Stimulated activated CD4-positive, alpha-beta T cell treated with anti-CD3 and anti-CD28 coated beads, Interleukin-1b, Interleukin-23, amount 100 ng/mL, for 24 hours (primary cell): ENCODE results near the gene FBRSL1.

Experiments
- DNase-seq, 4 experiments: peaks; one replicate each; pipeline ENCODE4 v3.0.0-alpha.2; 2020; ENCODE audit warnings: low read depth in 4 of 4, low spot score in 1 of 4

The FBRSL1 gene

DNA sequence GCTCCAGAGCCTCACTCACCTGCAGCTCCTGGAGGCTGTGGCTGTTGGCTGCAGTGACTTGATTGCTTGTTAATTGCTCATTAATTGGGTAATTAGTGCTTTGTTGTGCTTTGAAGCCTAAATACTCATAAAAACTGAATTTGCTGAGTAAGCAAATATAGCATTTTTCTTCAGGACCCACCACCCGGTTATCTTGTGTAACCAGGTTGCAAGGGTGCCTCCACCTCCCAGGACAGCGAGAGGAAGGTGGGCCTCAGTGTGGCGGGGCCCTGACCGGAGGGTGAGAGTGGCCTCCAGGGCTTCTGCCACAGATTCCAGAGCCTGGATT lies 48.7 kb downstream of the FBRSL1 start:
- no peak for DNase-seq

DNA sequence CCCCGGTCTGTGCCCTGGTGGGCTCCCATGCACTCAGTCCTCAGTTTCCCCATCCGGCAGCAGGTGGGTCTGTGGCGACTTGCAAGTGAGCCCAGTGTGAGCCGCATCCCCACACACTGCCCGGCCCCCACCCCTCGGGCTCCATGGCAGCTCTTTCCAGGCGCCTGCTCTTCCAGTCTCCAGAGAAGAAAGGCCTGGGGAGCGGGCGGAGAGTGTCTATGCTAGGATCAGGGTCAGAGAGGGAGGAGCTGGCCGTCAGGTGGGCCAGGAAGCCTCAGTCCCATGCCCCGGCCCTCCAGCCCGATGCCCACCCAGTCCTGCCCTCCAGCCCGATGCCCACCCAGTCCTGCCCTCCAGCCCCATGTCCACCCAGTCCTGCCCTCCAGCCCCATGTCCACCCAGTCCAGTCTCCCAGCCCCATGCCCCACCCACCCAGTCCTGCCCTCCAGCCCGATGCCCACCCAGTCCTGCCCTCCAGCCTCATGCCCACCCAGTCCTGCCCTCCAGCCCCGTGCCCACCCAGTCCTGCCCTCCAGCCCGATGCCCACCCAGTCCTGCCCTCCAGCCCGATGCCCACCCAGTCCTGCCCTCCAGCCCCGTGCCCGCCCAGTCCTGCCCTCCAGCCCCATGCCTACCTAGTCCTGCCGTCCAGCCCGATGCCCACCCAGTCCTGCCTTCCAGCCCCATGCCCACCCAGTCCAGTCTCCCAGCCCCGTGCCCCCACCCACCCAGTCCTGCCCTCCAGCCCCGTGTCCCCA lies 49.2 kb downstream of the FBRSL1 start:
- no peak for DNase-seq

DNA sequence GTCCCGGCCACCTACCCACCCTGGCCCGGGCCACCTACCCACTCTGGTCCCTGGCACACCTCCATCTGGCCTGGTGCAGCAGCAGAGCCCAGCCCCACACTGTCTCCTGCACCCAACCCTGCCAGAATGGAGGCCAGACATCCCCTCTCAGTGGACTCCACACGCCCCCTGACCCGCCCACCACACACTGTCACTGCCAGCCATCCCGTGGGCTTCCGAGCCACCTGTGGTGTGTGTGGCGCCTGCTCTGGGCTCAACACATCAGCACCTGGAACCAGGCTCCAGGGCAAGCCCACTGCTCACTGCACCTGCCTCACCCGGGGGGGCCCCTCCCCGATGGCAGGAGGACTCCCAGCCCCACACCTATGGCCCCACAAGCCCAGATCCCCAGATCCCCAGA lies 50.5 kb downstream of the FBRSL1 start:
- no peak for DNase-seq

DNA sequence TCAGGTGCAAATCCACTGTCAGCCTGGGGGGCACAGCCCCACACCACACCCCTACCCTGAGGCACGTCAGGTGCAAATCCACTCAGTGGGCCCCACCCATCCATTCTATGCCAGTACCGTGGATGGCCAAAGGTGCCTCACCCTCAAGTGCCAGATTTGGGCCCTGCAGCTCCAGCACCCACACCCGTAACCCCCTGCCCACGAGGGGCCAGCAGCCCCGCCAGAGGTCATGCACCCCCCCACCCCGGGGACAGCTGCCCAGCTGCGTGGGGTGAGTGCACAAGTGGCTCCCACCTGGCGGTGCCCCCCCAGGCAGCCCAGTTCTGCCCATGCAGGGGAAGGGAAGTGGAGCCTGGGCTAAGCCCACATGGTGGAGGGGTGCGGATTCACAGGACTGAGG lies 51.2 kb downstream of the FBRSL1 start:
- DNase-seq = no peak

DNA sequence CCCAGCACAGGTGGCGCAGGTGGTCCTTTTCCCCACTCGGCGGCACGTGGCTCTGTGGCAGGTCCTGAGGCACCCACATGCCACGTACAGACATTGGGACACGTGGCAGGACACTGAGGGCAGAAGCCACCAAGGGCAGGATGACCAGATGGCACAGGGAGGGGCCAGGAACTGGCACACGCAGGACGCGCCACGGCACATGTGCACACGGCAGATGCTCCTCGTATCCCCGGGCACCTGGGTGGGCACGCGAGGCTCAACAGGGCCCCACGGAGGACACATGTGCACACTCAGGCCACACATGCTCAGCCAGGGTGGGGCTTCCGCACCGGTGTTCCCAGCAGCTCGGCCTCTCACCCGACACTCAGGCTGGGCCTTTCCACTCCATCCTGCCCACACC lies 52.0 kb downstream of the FBRSL1 start:
- no peak for DNase-seq

DNA sequence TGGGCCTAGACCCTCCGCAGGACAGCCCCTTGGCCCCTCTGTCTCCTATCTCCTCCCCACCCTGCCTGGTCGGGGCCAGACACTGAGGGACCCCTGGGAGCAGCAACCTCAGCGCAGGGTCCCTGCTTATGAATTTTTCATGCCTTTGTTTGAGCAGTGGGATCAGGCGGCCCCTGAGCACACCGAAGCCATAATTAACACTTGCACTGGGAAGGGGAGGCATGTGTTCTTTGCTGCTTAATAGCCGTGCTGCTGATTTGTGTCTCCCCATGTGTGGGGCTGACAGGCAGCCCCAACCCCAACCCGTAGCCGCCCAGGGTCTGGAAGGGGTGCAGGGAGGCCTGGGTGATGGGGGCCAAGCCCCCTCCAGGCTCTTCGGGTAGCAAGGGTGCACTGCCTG lies 52.7 kb downstream of the FBRSL1 start:
- DNase-seq = no peak

DNA sequence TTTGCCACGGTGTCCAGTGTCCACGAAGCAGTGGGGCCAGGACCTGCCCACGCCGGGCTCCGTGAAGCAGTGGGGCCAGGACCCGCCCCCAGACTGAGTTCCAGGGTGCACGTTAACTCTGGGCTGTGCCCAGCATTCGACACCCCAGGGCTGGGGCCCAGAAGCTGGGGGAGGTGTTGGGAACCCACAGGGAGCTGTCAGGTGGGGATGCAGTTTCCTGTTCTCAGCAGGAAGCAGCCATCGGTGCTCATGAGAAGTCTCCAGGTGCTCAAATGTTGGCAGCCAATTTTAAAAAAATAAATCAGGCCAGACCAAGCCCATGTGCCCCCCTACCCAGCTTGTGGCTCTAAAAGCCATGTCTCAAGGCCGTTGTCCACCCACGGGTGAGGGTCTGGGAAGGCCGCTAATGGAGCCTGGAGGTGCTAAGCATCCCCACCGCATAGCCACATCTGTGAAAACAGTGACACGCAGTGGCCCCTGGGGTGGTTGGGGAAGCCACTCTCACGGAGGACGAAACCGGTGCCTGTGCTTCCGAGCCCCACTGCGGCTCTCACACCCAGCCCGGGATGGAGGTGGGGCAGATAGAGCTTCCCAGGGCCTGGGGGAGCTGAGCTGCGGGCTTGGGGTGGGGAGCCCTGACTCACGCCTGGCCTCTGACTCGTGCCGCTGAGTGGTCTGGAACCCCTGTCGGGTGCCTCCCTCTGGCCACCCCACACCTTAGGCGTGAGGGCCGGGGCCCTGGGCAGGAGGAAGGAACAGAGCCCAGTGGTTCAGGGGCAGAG lies 53.5 kb downstream of the FBRSL1 start:
- DNase-seq = no peak

DNA sequence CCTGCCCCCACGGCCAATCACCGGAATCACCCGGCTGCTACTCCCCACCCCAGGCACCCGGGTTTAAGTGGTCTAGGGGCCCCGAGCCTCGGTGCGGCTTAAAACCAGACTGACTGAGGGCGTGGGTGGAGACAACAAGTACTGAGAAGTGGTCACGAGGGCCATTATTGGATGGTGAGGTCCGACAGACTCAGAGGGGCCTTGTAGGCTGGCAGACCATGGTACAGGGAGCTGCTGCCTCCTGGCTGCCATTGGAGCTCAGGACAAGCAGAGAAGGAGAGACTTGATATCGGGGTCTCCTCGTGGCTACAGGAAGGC lies 54.1 kb downstream of the FBRSL1 start:
- no peak for DNase-seq

DNA sequence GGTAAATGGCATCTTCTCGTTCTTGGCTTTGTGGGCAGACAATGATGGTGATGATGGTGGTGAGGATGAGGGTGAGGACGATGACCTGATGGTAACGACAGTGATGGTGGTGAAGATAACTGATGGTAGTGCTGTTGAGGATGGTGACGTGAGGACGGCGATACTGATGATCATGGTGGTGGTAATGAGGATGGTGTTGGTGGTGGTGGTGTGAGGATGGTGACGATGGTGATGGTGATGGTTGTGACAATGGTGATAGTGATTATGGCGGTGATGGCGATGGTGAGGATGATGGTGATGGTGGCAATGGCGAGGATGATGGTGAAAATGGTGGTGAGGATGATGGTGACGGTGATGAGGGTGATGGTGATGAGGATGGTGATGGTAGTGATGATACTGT lies 54.5 kb downstream of the FBRSL1 start:
- DNase-seq = no peak

DNA sequence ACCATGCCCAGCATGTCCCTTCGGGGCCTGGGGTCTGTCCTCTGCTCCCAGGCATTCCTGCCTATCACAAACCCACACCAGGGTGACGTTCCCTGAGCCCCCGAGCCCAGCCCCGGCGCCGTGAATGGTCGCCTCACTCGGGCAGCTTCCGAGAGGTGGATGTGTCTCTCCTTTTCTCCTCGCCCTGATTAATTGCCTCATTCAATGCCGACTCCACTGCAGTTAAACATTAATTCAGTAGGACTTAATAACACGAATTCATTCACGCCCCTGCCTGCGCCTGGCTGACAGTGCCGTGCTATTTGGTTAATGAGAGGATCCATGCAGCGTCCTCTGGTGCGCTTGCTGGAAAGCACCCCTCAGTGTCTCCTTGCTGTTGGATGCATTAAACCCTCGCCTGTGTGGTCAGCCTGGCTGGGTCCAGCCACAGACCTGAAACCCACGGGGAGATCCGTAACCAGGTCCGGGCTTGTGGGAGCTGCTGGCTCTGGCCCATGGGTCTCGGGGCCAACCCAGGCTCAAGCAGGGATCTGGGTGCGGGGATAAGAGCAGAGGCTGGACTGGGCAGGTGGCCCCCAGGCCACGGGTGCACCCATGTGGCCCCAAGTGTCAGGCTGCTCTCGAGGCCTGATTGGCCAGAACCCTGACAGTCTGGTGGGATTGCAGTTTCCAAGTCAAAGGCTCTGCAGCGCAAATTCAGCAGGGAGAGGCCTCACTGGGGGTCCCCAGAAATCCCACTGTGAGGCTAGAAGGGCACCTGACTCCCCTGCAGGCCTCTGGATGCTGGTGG lies 55.4 kb downstream of the FBRSL1 start:
- DNase-seq = no peak

DNA sequence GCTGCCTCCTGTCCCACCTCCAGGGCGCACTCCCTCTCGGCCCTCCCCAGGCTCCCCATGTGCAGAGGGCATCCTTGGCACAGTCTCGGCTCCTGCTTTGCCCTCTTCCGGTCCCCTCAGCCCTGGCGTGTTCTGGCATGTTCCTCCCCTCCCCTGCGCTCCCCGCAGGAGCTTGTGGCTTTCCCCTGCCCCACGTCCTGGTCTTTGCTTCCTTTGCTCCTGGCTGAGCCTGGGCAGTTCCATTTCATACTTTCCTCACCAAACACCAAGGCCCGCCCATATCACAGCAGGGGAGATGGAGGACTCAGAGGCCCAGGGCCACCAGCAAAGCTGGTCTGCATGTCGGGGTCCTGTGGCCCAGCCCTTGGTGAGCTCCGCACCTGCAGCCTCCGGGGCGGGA lies 56.0 kb downstream of the FBRSL1 start:
- DNase-seq = no peak

DNA sequence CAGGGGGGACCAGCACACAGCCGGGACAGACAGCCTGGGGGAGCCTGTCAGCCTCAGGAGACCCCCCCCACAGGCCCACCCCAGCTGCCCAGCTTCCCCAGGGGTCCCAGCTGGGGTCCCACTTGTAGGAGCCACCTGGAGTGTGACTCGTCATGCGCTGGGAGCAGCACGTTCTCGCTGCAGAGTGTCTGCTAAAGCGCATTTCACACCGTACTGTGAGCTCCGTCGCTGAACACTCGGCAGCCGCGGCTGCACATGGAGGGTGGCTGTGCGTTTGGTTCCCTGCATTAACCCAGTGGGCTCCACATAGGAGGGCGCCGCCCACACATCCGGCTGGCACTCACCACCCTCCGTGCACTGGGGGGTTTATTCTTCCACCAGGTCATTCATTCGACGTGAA lies 56.7 kb downstream of the FBRSL1 start:
- no peak for DNase-seq

DNA sequence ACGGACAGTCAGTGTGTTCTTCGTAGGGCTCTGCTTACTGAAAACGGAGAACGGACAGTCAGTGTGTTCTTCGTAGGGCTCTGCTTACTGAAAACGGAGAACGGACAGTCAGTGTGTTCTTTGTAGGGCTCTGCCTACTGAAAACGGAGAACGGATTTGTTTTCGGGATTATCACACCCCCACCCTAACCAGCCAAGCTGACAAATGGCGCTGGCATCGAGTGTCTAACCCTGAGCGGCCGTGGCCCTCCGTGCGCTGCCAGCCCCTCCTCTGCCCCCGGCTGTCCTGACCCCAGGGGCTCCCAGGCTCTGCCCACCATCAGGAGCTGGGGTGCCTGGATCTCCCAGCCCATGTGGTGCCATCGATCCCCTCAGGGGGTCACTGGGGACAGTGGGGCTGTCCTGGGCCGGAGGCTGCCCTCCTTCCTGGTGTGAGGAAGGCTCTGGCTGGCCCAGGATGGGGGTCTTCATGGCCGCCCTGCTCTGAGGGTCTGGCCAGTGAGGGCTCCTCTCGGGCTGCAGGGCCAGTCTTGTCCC lies 57.3 kb downstream of the FBRSL1 start:
- no peak for DNase-seq

DNA sequence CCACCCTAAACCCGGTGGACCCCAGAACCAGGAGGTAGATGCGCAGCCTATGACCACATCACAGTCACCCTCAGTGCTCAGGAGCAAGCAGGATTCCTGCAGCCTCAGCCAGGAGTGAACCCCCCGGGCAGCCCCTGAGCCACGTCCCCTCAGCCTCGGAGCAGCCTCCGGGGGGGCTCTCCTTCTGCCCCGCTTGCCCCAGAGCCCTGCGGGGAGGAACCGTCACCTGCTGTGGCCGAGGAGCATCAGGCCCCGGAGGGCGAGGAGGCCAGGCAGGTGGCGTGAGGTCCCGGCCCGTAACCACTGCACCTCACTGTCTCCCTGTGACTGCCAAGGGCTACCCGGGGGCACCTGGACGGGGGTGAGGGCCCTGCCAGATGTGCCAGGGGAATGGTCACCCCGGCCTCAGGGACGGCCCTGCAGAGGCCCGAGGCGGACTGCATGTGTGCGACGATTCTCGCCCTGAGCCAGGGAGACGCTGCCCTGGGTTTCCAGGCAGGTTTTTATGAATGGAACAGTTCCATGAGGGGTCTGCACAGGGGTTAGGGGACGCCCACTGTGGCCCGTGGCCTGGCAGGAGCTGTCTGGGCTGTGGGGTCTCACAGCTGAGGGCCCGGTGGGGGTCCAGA lies 58.6 kb downstream of the FBRSL1 start:
- no peak for DNase-seq

DNA sequence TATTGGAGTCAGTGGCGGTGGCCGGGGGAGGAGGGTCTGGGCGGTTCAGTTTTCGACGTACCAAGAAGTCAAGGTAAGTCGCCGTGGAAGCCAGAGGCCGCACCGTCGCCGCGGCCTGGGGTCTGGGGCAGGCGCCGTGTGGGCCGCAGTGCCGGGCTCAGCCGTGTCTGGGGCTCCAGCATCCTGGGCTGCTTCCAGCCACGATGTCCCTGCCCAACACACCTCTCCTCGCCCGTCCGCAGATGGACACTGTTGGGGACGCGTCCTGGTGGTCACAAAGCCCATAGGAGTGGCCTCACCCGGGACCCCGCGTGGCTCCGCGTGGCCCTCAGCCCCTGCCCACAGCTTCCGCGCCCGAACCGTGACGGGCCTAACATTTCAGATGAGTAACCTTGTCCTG lies 59.1 kb downstream of the FBRSL1 start:
- DNase-seq = no peak

DNA sequence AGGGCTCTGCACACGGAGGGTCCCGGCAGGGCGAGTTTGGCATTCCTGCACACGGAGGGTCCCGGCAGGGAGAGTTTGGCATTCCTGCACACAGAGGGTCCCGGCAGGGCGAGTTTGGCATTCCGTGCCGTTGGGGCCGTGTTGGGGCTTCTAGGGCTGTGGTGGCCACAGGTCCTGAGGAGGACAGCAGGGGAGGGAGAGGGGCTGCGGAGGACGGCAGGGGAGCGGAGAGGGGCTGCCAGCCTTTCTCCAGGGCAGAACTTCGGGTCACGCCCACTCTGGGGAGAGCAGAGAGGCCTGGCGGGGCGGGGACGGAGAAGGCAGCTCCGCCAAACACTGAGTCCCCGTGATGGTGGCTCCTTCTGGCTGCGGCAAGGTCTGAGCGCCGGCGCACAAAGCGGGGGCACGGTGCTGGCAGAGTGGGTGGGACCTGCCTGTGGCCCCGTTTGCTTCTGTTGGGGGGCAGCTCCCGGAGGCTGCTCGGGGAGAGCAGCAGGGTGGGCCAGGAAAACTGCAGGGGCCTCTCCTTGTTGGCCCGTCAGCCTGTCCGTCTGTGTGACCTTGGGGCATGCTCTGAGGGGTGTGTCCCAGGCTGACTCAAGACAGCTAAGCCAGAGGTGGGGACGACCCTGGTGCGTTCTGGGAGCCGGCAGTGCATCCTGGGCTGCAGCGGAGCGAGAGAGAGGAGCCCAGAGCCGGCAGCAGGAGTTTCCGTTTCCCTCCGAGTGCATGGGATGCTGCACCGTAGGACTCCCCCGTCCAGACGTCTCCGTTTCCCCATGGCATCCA lies 60.3 kb downstream of the FBRSL1 start:
- no peak for DNase-seq

DNA sequence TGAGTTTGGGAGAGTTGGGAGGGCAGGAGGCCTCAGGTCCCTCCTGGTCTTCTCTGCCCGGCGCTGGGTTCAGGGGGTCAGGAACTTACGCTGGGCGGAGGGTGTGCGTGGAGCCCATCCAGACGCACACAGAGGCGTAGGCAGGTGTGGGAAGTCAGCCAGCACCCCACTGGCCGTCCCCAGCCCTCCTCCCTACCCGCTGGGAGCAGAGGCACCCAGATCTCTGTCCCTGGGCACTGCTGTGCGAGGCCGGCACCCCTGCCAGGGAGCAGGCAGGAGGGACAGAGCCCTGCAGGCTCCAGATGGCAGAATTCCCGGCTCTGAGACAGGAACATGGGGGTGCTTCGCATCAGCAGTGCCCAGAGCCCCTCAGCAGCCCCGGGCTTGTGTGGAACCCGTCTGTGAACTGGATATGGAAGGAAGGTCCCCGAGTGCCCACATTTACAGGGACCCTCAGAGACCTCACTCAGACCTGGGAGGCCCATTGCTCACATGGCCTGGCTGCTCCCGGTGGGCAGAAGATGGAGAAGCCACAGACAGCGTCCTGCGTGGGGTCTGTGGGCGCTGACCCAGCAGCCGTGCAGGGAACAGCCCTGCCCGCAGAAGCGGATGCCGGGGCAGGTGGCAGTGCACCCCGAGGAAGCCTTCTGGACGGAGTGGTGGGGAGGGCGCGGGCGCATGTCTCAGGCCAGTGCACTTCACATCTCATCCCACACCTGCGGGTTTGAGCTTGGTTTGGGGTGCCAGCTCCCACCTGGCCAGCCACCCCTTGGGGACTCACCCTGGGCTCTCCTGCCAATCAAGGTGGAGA lies 61.1 kb downstream of the FBRSL1 start:
- DNase-seq = no peak

DNA sequence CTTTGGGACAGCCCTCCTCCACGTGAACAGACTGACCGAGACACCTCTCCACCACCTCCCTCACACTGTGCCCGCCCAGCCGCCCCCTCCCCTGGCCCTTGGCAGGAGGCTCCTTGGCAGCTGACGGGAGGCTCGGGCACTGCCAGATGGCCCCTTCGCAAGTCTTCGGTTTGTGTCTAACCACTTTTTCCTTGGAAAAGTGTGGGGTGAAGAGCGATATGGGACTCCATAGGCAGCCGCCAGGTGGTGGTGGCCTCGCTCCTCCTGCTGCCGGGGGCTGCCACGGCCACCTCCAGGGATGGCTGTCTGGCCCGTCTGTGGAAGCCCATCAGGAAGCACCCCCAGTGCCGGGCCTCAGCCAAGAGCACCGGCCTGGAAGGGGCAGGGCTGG lies 61.7 kb downstream of the FBRSL1 start:
- no peak for DNase-seq

DNA sequence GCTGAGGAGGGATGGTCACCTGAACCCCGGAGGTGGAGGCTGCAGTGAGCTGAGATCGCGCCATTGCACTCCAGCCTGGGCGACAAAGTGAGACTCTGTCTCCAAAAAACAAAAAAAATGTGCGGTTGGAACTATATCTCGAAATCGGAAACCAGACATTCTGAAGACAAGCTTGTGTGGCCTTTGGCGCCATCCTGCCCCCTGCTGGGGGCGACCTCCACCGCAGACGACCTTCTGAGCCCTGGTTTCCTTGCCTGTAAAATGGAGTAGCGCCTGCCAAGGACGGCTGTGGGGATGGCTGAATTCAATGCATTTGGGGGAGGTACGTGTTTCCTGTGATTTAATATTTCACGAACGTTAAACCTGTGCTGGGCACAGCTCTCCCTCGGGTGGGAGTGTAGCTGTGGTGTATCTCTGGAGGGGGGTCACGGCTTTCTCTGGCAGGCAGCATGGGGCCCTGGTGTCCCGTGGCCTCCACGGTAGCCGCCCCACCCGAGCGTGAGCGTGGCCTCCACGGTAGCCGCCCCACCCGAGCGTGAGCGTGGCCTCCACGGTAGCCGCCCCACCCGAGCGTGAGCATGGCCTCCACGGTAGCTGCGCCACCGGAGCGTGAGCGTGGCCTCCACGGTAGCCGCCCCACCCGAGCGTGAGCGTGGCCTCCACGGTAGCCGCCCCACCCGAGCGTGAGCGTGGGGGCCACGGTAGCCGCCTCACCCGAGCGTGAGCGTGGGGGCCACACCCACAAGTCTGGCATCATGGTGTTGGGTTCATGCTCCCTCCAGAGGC lies 65.1 kb downstream of the FBRSL1 start:
- DNase-seq = no peak
